Head of caudate nucleus (tissue), 42 donors: ENCODE data around the gene PCGF2.
A peak's percentile ranks its signal among the peaks of the same experiment; 100 is the strongest.

Experiments
- DNase-seq, 42 donors: peaks; one replicate each; pipeline versions ENCODE4 v3.0.0 to v3.0.0-alpha.2; 2020 to 2021; ENCODE audit warnings: mixed read lengths in 7 of 42
- intact Hi-C: fragments of 100-400 bp; cut with DNase I; formaldehyde crosslinking; loops from one replicate; pipeline ENCODE4 v1.15.0; 2022

The PCGF2 gene

GRCh38 chr17:38740806-38741205 lies 7.3 kb downstream of the PCGF2 start:
- no peak for DNase-seq
- intact Hi-C loops, result no loop called here

DNA sequence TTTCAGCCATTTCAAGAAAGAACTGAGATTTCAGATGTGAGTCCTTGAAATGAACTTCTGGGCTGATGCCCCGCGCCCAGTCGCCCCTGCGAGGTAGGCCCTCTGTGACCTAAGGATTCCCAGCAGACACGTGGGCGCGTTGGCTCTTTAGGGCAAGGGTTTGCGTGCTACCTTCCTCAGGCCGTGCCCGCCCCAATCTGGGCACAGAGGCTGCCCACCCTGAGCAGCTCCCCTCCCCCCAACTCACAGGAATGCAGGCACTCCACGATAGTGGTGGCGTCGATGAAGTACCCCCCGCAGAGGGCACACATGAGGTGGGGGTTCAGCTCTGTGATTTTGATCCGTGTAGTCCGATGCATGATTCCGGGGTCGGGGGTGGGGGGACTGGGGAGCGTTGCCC lies 8.1 kb downstream of the PCGF2 start:
- DNase-seq, result no peak

DNA sequence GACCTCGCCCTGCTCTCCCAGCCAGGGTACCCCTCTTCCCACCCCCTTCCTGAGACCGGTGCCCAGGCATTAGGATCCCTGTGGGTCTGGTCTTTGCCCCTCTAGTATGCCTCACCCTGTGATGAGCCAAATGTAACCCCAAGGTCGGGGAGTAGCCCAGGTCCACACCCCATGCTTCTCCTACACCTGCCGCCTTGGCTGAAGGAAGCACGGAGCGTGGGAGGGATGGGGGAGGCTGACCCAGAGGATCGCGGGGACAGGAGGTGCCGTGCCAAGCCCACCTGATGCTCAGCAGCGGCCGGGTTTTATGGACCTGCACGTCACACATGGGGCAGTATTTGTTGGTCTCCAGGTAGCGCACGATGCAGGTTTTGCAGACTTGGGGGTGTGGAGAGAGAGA lies 8.8 kb downstream of the PCGF2 start:
- intact Hi-C loops, result loop anchor here (10.0 kb wide), 1 partner anchor 185 kb away; no protein-coding TSS in a partner anchor
- no peak for DNase-seq

More for the DNA sequence above, 8.1 kb downstream of the PCGF2 start:
- intact Hi-C loops, result no loop called here

DNA sequence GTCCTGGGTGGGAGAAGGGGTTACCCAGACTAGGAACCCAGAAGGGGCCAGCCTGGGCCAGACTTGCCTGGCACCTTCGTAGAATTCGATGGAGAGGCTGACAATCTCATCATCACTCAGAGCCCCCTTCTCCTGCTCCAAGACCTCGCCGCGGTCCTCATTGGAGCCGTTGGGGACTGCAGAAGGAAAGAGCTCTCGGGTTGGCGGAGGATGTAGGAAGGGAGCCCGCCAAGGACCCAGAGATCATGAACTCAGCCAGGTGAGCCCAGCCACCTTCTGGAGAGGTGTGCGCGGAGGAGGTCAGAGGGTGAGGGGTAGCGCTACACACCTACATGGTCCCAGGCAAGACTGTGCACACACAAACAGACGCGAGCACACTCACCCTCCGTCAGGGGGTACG lies 9.4 kb downstream of the PCGF2 start:
- intact Hi-C loops, result loop anchor here (10.0 kb wide), 1 partner anchor 184 kb away; no protein-coding TSS in a partner anchor
- no peak for DNase-seq

DNA sequence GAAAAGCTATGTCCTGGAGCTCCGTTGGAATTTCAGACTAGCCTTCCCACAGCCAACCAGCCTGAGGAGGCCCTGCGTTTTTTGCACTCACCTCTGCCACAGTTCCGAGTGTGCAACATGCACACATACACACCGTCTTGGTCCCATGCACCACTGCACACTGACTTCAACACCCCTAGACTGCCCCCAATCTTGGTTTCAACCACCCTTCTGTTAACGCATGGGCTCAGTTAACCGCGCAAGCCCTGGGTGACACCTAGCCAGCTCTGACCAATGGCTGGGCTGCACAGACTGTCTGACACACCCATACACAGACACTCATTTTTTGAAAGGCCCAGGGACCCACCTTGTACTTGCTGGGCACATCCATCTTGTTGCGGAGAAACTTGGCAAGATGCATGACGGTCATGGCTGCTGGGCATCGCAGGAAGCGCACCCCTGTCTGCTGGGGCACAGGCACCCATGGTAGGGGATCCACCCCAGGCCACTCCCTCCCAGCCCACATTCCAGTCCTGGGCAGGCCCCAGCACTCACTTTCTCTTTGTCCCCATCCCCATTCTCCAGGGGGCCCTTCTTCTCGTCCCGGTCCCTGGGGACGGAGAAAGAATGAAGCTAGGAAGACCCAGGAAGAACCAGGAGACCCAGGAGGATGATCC lies 10.0 kb downstream of the PCGF2 start:
- intact Hi-C loops, result loop anchor here (10.0 kb wide), 1 partner anchor 183 kb away; no protein-coding TSS in a partner anchor
- DNase-seq, result no peak

- intact Hi-C loops, result loop anchor here (2.0 to 10.0 kb wide), 2 partner anchors 59 to 181 kb away; no protein-coding TSS in a partner anchor
- peak; percentile 56 to 92 (median 77) for DNase-seq
Measured at GRCh38 chr17:38735161-38735997, 12.8 kb downstream of the PCGF2 start.

DNA sequence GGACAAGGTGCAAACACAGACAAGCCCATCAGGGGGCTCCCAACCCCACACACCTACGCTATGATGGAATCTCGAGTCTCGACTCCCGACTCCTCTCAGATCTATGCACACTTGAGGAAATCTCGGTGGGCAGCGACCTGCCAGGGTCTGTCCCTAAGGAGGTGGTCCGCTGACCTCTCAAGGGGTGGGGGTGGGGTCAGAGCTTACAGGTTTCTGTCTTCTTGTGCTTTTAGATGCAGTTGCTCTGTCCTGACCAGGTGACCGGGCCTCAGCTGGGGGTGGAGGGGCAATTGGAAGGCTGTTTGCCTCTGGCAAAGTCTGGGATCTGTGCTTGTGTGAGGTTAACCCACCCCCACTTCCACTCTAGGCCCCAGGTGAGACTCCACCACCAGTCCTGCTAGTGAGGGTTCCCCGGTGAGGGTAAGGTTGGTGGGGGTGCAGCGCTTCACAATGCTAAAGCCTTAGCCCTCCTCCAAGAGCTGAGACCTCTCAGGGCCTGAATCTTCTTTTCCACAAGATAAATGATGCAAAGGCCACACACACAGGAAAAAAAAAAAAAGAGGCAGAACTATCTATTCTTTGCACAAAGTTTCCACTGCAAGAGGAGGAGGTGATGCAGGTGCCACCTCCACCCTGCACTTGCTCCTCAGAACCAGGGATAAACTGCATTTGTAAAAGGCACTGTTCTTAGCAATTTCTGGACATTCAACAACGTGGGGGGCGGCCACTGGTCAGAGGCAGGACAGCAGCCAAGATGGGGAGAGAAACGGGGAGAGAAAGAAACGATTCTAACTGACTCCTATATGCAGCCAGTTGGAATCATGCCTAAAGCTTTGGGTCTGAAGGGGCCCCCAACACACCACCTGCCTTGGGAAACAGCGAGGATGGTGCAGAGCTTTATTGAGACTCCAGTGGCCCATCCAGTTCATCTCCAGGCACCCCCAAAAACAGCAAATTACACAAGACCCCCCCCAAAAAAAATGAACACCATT lies 13.9 kb downstream of the PCGF2 start:
- intact Hi-C loops, result loop anchor here (2.0 to 10.0 kb wide), 2 partner anchors 57 to 179 kb away; no protein-coding TSS in a partner anchor
- peak in 1 of 42 donors; percentile 48 for DNase-seq

GRCh38 chr17:38733282-38733981 lies 14.7 kb downstream of the PCGF2 start:
- intact Hi-C loops, result loop anchor here (10.0 kb wide), 1 partner anchor 179 kb away; no protein-coding TSS in a partner anchor
- no peak for DNase-seq

DNA sequence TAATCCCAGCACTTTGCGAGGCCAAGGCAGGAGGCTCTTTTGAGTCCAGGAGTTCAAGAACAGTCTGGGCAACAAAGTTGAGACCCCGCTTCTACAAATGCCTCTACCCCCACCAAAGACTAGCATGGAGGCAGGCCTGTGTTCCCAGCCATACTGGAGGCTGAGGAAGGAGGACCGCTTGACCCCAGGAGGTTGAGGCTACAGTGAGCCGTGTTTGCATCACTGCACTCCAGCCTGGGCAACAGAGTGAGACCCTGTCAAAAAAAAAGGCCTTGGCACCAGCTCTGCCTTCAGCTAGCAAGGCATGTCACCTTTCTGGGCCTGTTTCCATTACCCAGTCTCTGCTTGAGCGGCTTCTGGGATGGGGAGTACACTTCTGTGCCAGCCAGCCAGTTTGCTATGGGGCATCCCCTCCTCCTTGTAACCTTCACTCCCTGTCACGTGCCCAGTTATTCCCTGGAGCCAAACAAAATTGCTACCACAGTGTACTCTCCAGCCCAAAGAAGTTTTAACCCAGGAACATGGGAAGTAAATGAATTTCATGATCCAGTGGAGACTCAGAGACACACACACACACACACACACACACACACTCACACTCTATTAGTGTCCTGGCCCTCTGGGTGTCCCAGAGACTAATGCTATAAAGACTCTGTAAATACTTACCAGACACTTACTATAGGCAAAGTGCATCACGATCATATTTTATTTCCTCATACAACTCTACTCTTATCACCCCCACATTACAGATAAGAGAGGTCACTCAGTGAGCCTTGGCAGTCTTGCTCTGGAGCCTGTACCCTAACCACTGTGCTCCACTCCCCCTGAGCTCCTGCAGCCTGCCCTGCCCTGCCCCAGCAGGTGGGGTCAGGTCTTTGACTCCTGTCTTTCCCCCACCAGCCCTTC lies 15.5 kb downstream of the PCGF2 start:
- no peak for DNase-seq
- intact Hi-C loops, result loop anchor here (10.0 kb wide), 1 partner anchor 178 kb away; no protein-coding TSS in a partner anchor

DNA sequence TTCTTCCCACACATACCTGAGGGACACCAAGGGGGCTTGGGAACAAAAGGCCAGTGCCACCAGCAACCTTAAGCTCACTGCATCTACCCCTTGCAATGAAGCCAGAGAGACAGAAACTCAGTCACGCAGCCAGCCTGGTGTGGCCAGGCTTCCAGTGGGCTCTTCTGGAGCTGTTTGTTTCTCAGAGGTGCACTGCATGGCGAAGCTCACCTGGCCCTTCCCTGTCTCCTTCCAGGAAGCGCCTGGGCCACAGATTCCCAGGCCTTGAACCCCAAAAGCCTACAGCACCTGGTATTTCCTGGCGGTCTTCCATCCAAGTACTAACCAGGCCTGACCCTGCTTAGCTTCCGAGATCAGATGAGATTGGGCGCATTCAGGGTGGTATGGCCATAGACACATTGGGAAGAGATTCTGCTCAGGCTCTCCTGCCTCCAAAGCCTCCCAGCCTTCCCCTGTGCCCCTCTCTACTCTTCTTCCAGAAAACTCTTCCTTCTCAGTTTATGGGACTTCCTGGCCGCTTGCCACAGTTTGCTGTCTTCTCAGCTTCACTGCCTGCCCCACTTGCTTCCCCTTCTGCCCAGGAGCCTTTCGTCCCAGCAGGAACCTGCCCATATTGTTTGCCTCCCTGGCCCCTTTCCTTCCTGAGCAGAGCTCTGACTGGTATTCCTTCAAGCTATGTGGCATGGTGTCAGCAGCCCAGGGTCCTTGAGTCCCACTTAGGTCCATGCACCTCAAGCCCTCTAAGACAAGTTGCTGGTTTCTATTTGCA lies 16.4 kb downstream of the PCGF2 start:
- intact Hi-C loops, result loop anchor here (10.0 kb wide), 1 partner anchor 177 kb away; no protein-coding TSS in a partner anchor

DNA sequence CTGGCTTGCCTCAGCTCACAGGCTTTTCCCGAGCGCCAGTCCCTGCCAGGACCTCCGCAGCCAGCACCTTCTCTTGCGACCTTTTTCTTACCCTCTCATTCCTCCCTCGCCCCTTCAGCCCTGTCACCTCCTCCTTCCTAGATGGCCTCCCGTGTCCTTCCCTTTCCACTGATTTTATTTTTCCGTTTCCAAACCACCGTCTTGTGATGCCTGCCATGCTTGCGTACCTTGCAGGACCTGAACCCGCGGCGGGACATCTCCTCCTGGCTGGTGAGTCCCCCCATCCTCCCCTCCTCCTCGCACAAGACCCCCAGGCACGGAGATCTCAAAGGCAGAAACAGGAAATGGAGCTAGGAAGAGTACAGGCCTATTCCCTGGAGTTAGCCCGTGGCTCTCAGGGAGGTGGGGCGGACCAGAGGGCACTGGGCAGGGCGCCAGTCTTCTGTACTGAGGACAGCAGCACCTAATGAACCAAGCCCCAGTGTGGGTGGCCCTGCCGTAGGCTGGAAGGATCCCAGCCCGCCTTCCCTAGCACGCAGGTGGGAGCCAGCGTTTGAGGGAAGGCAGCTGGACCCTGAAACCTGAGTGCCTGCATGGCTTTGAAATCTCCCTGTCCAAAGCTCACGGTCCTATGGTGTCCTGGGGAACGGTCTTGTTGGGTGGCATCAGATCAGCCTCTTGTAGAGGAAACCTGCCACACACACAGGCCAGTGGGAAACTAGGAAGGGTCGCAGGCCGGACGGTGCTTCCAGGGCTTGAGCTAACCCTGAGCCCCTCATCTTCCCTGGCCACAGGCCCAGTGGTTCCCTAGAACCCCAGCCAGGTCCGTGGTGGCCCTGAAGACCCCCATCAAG lies 17.4 kb downstream of the PCGF2 start:
- intact Hi-C loops, result loop anchor here (10.0 kb wide), 1 partner anchor 176 kb away; no protein-coding TSS in a partner anchor
- peak in 30 of 42 donors; percentile 32 to 74 (median 54) for DNase-seq

More for the DNA sequence above, 16.4 kb downstream of the PCGF2 start:
- peak in 3 of 42 donors; percentile 33 to 61 (median 39) for DNase-seq

- DNase-seq, result peak in 41 of 42 donors; percentile 25 to 92 (median 83)
Measured at GRCh38 chr17:38729886-38730525, 18.1 kb downstream of the PCGF2 start, which contains the start of gene CISD3. Gene CISD3, plus strand, starts transcription at chr17:38730341. Its CDS starts 18 bp downstream, at chr17:38730359.

DNA sequence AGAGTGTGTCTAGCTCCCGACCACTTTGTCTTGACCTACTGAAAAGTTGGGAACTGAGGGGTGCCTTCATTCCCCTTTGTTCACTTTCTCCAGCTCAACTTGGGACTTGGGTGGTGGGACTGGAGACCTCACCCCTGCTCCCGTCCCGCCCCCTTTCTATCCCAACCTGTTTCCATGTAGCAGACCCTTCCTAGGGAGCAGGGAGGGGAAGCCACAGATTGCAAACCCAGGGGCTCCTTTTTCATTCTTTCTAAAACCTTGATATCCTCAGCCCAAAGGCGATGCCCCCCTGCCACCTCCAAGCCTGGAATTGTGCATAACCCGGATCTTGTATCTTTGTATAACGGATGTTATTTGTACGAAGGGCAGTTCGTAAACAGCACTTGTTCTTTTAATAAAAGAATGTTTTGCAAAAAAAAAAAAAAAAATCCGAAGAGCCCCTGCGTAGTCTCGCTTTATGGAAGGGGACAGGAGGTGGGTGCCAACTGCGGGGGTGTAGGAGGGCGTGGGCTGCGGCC lies 18.7 kb downstream of the PCGF2 start:
- DNase-seq, result no peak
- intact Hi-C loops, result no loop called here

More at GRCh38 chr17:38729886-38730525, 18.1 kb downstream of the PCGF2 start, which contains the start of gene CISD3:
- intact Hi-C loops, result loop anchor here (10.0 kb wide), 1 partner anchor 175 kb away; no protein-coding TSS in a partner anchor

GRCh38 chr17:38728290-38728831 lies 19.8 kb downstream of the PCGF2 start:
- peak in 1 of 42 donors; percentile 36 for DNase-seq
- intact Hi-C loops, result no loop called here
